GM23338 (cell line): Measurements from ENCODE around the gene ANO1. TPM values are rescaled to one million over a fixed set of nuclear protein-coding genes. Genes with fewer than 3 reads are reported as not detected.

Source experiments
- CREB1 ChIP-seq: fragments of 250-450 bp; sonication (Bioruptor Pico); IDR thresholded peaks from 2 replicates; pipeline ENCODE4 v1.5.0; 2020; ENCODE audit warnings: low read depth, mild to moderate bottlenecking, moderate library complexity
- EZH2 ChIP-seq: fragments of 200-600 bp; sonication (generic); IDR thresholded peaks from one replicate; pipeline ENCODE4 v1.8.0; 2017; ENCODE audit warnings: antibody characterized with exemption, mild to moderate bottlenecking, low read depth; ENCODE audit not compliant: unreplicated experiment
- EZH2phosphoT487 ChIP-seq: fragments of 200-600 bp; sonication (generic); IDR thresholded peaks from one replicate; pipeline ENCODE4 v1.8.1; 2018; ENCODE audit warnings: antibody characterized with exemption; ENCODE audit not compliant: unreplicated experiment
- JUNB ChIP-seq: IDR thresholded peaks from one replicate; pipeline ENCODE4 v1.6.1; 2016; ENCODE audit warnings: antibody characterized with exemption; ENCODE audit not compliant: unreplicated experiment
- NANOG ChIP-seq: IDR thresholded peaks from 2 replicates; pipeline ENCODE4 v1.6.1; 2016; ENCODE audit warnings: antibody characterized with exemption, borderline replicate concordance
- POLR2AphosphoS5 ChIP-seq: IDR thresholded peaks from 2 replicates; pipeline ENCODE4 v1.6.1; 2016; ENCODE audit warnings: antibody characterized with exemption, low read depth
- STAT1 ChIP-seq: IDR thresholded peaks from one replicate; pipeline ENCODE4 v1.6.1; 2016; ENCODE audit warnings: antibody characterized with exemption; ENCODE audit not compliant: unreplicated experiment
- ZNF462 ChIP-seq: fragments of 250-450 bp; sonication (Bioruptor Pico); IDR thresholded peaks from 2 replicates; pipeline ENCODE4 v1.5.0; 2020; ENCODE audit warnings: mild to moderate bottlenecking, moderate library complexity
- polyA plus RNA-seq: library from polyadenylated mRNA; unstranded; fragments of >200 nt; fragmentation: Nextera tagmentation; extraction: Ambion mirVana; gene quantifications from 2 replicates; pipeline ENCODE4 v1.2.1, GENCODE V29; 2016
- total RNA-seq: library from RNA; depleted of rRNA; stranded (reverse); fragments of >200 nt; shearing (Covaris generic); gene quantifications from 2 replicates; pipeline ENCODE4 v1.2.3, GENCODE V29; 2014
- TF ChIP-seq, protein P1 (sequence below): IDR thresholded peaks from 2 replicates; pipeline ENCODE4 v1.6.1; 2016; ENCODE audit warnings: antibody characterized with exemption
- TF ChIP-seq, protein P2 (sequence below), 2 experiments: fragments of 200-600 bp in 1 of 2; sonication (generic) in 1 of 2; conservative IDR thresholded peaks; 2 replicates each; pipeline versions ENCODE4 v1.5.1 to v1.6.1; 2016 to 2017; ENCODE audit warnings: antibody characterized with exemption in 2 of 2, low read depth in 2 of 2, mild to moderate bottlenecking in 2 of 2, moderate library complexity in 1 of 2

Gene ANO1
- total and polyA plus RNA-seq, 2 experiments from 2014 or later, result 1.4 to 3.4 TPM

- TF ChIP-seq ZNF462 (CRISPR knock-in tag) (no peak), STAT1 (no peak), POLR2AphosphoS5 (no peak), NANOG (no peak), EZH2 (no peak), EZH2phosphoT487 (no peak), CREB1 (no peak), JUNB (no peak)
- TF ChIP-seq, protein P1, sequence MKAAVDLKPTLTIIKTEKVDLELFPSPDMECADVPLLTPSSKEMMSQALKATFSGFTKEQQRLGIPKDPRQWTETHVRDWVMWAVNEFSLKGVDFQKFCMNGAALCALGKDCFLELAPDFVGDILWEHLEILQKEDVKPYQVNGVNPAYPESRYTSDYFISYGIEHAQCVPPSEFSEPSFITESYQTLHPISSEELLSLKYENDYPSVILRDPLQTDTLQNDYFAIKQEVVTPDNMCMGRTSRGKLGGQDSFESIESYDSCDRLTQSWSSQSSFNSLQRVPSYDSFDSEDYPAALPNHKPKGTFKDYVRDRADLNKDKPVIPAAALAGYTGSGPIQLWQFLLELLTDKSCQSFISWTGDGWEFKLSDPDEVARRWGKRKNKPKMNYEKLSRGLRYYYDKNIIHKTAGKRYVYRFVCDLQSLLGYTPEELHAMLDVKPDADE, result no peak
- TF ChIP-seq, protein P2, sequence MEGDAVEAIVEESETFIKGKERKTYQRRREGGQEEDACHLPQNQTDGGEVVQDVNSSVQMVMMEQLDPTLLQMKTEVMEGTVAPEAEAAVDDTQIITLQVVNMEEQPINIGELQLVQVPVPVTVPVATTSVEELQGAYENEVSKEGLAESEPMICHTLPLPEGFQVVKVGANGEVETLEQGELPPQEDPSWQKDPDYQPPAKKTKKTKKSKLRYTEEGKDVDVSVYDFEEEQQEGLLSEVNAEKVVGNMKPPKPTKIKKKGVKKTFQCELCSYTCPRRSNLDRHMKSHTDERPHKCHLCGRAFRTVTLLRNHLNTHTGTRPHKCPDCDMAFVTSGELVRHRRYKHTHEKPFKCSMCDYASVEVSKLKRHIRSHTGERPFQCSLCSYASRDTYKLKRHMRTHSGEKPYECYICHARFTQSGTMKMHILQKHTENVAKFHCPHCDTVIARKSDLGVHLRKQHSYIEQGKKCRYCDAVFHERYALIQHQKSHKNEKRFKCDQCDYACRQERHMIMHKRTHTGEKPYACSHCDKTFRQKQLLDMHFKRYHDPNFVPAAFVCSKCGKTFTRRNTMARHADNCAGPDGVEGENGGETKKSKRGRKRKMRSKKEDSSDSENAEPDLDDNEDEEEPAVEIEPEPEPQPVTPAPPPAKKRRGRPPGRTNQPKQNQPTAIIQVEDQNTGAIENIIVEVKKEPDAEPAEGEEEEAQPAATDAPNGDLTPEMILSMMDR (conservative IDR thresholded peaks at IDR 0.05; ENCODE audit: low read depth in 2 of 2), result no peak
Measured at GRCh38 chr11:70168405-70168754, 90.3 kb downstream of the ANO1 start (continued).
